NT2/D1 (cell line): Measurements from ENCODE around the gene SLC25A30.

Experiments used
- DNase-seq: peaks from one replicate; pipeline ENCODE4 v3.0.0-alpha.2; 2011; ENCODE audit warnings: low read depth, low spot score
- H3K27me3 ChIP-seq: 2 replicates; pipeline ENCODE4 v1.6.0; 2011; ENCODE audit warnings: mild to moderate bottlenecking; ENCODE audit not compliant: insufficient read length, insufficient read depth
- H3K36me3 ChIP-seq: 2 replicates; pipeline ENCODE4 v1.6.1; 2011; ENCODE audit warnings: mild to moderate bottlenecking, low read length, mixed read lengths; ENCODE audit not compliant: insufficient read depth, insufficient read length
- H3K4me1 ChIP-seq: 2 replicates; pipeline ENCODE4 v1.5.1; 2011; ENCODE audit not compliant: insufficient read depth, insufficient read length
- H3K4me3 ChIP-seq: 2 replicates; pipeline ENCODE4 v1.5.1; 2011; ENCODE audit warnings: low read depth; ENCODE audit not compliant: insufficient read length
- H3K9ac ChIP-seq: 2 replicates; pipeline ENCODE4 v1.6.0; 2011; ENCODE audit warnings: low read depth; ENCODE audit not compliant: insufficient read length
- H3K9me3 ChIP-seq: 2 replicates; pipeline ENCODE4 v1.5.1; 2011; ENCODE audit warnings: mild to moderate bottlenecking, low read length; ENCODE audit not compliant: insufficient read depth
- SUZ12 ChIP-seq: IDR thresholded peaks from 2 replicates; pipeline ENCODE4 v1.6.1; 2011; ENCODE audit not compliant: insufficient read length, insufficient read depth; ENCODE audit errors: extremely low read depth
- YY1 ChIP-seq: IDR thresholded peaks from 2 replicates; pipeline ENCODE4 v1.6.1; 2011; ENCODE audit not compliant: insufficient read length, insufficient read depth
- ZNF274 ChIP-seq: IDR thresholded peaks from 2 replicates; pipeline ENCODE4 v1.6.1; 2011; ENCODE audit warnings: mild to moderate bottlenecking, low read depth, low read length

SLC25A30 gene

GRCh38 chr13:45411631-45412030 is 6.5 kb downstream of the SLC25A30 start:
- no peaks in the 10 kb centered on the region for H3K9me3 ChIP-seq
- no peaks in the 10 kb centered on the region for H3K4me1 ChIP-seq
- H3K9ac ChIP-seq: no peak overlapping the region
- no peaks in the 10 kb centered on the region for H3K27me3 ChIP-seq
- no peak overlapping the region for H3K4me3 ChIP-seq
- peaks cover 30% of the 10 kb centered on the region for H3K36me3 ChIP-seq
- no peak for TF ChIP-seq ZNF274
- no peak for TF ChIP-seq SUZ12
- no peak for TF ChIP-seq YY1
- DNase-seq: no peak

DNA sequence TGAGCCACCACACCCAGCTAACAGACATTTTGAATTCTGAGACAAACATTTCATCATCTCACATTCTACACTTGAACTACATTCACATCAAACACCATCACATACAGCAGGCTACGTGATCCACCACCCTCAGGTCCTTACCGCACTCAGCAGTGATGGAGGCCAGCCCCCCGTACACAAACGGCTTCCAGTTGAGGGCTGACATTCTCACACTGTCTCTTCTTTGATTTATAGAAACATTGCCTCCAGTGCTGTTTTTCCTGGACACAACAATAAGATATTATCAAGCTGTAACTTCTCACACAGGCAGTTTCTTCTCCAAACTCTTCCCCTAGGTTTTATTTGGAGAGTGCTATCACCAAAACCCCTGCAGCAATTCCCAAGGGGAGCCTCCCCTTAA is 7.0 kb downstream of the SLC25A30 start:
- Histone ChIP-seq H3K4me3 (no peak overlapping the region), H3K4me1 (no peaks in the 10 kb centered on the region), H3K9ac (no peak overlapping the region), H3K27me3 (no peaks in the 10 kb centered on the region), H3K9me3 (no peaks in the 10 kb centered on the region), H3K36me3 (peaks cover 33% of the 10 kb centered on the region)
- no peak for DNase-seq
- no peak for TF ChIP-seq SUZ12
- no peak for TF ChIP-seq YY1
- TF ChIP-seq ZNF274: no peak

GRCh38 chr13:45410466-45410865 is 7.7 kb downstream of the SLC25A30 start:
- Histone ChIP-seq H3K9ac (no peak overlapping the region), H3K4me1 (no peaks in the 10 kb centered on the region), H3K27me3 (no peaks in the 10 kb centered on the region), H3K36me3 (peaks cover 33% of the 10 kb centered on the region), H3K4me3 (no peak overlapping the region), H3K9me3 (no peaks in the 10 kb centered on the region)
- no peak for DNase-seq
- TF ChIP-seq ZNF274 (no peak), SUZ12 (no peak), YY1 (no peak)

DNA sequence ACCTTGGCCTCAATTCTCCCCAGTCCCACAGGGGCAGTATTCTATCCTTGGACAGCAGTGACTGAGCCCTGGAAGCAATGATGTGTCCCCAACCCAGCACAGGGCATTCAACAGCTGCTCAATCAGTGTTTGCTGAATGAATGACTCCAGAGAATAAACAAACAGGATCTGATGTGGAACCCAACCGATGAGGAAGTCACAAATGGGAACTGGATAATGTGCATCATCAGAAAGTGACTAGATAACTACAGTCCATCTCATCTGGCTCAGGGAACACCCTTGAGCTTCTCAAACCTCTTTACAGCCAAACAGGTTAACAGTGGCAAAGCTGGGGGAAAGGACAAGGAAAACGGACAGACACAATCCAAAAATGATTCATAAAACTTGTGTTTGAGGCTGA is 8.2 kb downstream of the SLC25A30 start:
- no peaks in the 10 kb centered on the region for H3K4me1 ChIP-seq
- no peaks in the 10 kb centered on the region for H3K27me3 ChIP-seq
- no peak for DNase-seq
- H3K9ac ChIP-seq: no peak overlapping the region
- peaks cover 33% of the 10 kb centered on the region for H3K36me3 ChIP-seq
- no peaks in the 10 kb centered on the region for H3K9me3 ChIP-seq
- no peak for TF ChIP-seq ZNF274
- no peak for TF ChIP-seq SUZ12
- TF ChIP-seq YY1: no peak
- no peak overlapping the region for H3K4me3 ChIP-seq

DNA sequence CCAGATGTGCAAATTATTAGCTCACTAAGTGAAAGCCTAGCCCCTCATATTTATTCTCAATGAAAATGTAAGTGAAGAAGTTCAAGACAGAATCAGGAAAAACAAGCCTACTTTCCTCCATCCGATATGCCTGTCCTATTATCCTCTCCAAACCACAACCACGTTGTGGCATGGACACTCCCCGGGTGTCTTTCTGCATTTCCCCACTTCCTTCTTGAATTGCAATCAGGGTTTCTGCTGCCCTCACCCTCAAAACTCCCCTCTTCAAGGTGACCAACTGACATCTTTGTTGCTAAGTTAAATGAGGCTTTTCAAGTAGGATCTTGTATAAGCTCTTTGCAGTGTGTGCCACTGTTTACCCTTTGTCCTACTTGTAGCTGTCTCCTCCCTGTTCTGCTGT is 11.8 kb downstream of the SLC25A30 start:
- no peak for DNase-seq
- H3K36me3 ChIP-seq: peaks cover 33% of the 10 kb centered on the region
- no peak overlapping the region for H3K4me3 ChIP-seq
- H3K27me3 ChIP-seq: no peaks in the 10 kb centered on the region
- H3K4me1 ChIP-seq: no peaks in the 10 kb centered on the region
- TF ChIP-seq YY1 (no peak), SUZ12 (no peak), ZNF274 (no peak)
- no peaks in the 10 kb centered on the region for H3K9me3 ChIP-seq
- no peak overlapping the region for H3K9ac ChIP-seq

DNA sequence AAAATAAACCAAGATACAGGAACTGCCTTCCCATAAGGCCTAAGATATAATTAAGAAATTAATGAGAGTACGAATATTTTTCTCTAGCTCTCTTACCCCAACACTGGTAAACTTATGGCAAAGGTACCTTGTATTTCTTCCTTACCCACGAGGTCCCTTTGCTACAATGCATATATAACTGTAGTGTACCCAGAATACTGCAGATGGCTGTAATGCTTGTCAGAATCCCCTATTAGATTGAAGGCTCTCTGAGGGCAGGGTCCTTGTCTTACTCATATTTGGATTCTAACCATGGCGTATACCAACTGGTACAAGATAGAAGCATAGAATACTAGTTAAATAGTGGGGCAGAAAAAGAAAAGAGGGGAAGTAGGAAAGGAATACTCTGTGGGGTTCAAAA is 15.1 kb downstream of the SLC25A30 start:
- H3K36me3 ChIP-seq: peaks cover 33% of the 10 kb centered on the region
- no peaks in the 10 kb centered on the region for H3K4me1 ChIP-seq
- no peaks in the 10 kb centered on the region for H3K27me3 ChIP-seq
- DNase-seq: no peak
- TF ChIP-seq SUZ12: no peak
- TF ChIP-seq YY1: no peak
- no peak for TF ChIP-seq ZNF274
- H3K9me3 ChIP-seq: no peaks in the 10 kb centered on the region
- H3K4me3 ChIP-seq: no peak overlapping the region
- H3K9ac ChIP-seq: no peak overlapping the region

DNA sequence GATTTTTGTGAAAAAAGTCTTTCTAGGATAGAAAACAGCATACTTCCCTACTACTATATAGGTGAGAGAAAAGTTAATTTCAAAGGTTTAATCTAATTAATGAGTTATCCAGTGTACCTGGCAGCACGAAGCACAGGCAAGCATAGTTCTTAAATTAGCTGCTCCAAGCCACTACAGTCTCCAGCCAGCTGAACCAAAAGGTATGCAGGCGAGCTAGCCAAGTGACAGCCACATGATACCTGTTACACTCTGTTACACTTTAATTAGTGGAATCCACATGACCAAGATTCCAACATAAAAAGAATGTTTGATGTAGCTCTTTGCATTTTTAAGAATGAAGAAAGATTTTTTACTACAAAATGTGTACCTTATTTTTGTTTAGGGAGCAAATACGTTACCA is 15.5 kb downstream of the SLC25A30 start:
- no peak for DNase-seq
- H3K9me3 ChIP-seq: no peaks in the 10 kb centered on the region
- no peak overlapping the region for H3K9ac ChIP-seq
- no peaks in the 10 kb centered on the region for H3K4me1 ChIP-seq
- TF ChIP-seq SUZ12 (no peak), YY1 (no peak), ZNF274 (no peak)
- H3K4me3 ChIP-seq: no peak overlapping the region
- peaks cover 31% of the 10 kb centered on the region for H3K36me3 ChIP-seq
- no peaks in the 10 kb centered on the region for H3K27me3 ChIP-seq

GRCh38 chr13:45401314-45401713 is 16.9 kb downstream of the SLC25A30 start:
- Histone ChIP-seq H3K9me3 (no peaks in the 10 kb centered on the region), H3K36me3 (peaks cover 23% of the 10 kb centered on the region), H3K9ac (no peak overlapping the region), H3K4me1 (no peaks in the 10 kb centered on the region), H3K4me3 (no peak overlapping the region), H3K27me3 (no peaks in the 10 kb centered on the region)
- DNase-seq: no peak
- no peak for TF ChIP-seq ZNF274
- no peak for TF ChIP-seq YY1
- no peak for TF ChIP-seq SUZ12
